BLaER1 treated with 17β-estradiol and CSF1 and Interleukin-3, amounts not matched to agents 10 nM and 100 nM (cell line): ENCODE measurements around the gene OVCA2.

Experiments used
- H3K27ac ChIP-seq, 11 experiments: shearing (Covaris generic); formaldehyde crosslinking; 2 replicates each; pipeline ENCODE4 v1.8.1; 2022
- H3K27me3 ChIP-seq, 11 experiments: shearing (Covaris generic); formaldehyde crosslinking; 2 replicates each; pipeline ENCODE4 v1.8.1; 2022
- H3K36me3 ChIP-seq, 11 experiments: shearing (Covaris generic); formaldehyde crosslinking; 2 replicates each; pipeline ENCODE4 v1.8.1; 2022
- H3K4me1 ChIP-seq, 10 experiments: shearing (Covaris generic); formaldehyde crosslinking; 2 replicates each; pipeline ENCODE4 v1.8.1; 2022
- H3K4me2 ChIP-seq, 11 experiments: shearing (Covaris generic); formaldehyde crosslinking; 2 replicates each; pipeline ENCODE4 v1.8.1; 2022
- H3K4me3 ChIP-seq, 10 experiments: shearing (Covaris generic); formaldehyde crosslinking; 2 replicates each; pipeline ENCODE4 v1.8.1; 2022
- H3K9ac ChIP-seq, 11 experiments: shearing (Covaris generic); formaldehyde crosslinking; 2 replicates each; pipeline ENCODE4 v1.8.1; 2022
- H3K9me3 ChIP-seq, 11 experiments: shearing (Covaris generic); formaldehyde crosslinking; replicated peaks in 1 of 11; 2 replicates each; pipeline ENCODE4 v1.8.1; 2022
- H4K20me1 ChIP-seq, 11 experiments: shearing (Covaris generic); formaldehyde crosslinking; 2 replicates each; pipeline ENCODE4 v1.8.1; 2022
- Cebpa-rat ChIP-seq, 11 experiments: shearing (Covaris generic); IDR thresholded peaks; 2 replicates each; pipeline ENCODE4 v1.8.1; 2022

Gene OVCA2

DNA sequence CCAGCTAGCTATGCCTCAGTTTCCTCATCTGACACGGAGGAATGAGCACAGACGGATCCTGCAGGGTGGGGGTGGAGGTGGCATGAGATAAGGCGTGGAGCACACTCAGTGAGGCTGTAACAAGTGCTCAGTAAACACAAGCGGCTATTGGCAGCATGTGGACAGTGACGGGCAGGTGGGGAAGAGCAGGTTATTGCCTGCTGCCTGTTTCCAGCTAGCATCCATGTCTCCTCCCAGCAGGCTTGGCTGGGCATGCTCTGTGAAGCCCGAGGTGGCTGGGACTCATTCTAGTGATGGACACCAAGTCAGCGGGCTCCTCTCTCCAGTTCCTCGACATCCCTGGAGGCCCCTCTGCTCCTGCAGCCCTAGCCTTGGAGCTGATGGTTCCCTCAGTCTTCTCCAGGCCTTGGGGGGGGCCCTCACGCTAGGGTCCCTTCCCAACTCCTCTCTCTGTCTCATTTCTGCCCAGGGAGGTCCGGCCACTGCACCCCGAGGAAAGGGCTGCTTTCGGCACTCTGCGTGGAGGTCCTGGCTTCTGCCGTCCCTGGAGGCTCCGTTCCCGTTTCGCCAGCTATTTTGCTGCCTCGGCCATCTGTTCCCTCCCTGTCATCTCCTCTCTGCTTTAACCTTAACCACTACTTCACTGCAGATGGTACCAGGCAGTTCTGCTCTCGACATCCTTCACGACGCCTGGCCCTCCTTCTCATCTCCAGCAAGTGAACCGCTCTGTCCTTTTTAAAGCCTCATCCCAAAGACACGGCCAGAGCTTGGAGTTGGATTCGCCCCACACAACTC, 22.9 kb upstream of the OVCA2 start:
- Histone ChIP-seq H3K4me1 (peaks cover 48 to 93% (median 78%) of the 10 kb centered on the region in 10 experiments), H3K4me3 (no peak overlapping the region), H3K9me3 (peaks cover 0 to 2% (median 0%) of the 10 kb centered on the region in 11 experiments; a peak in 1 of 22 replicates), H3K27me3 (peaks cover 0 to 45% (median 2%) of the 10 kb centered on the region in 11 experiments; a peak in 13 of 22 replicates), H3K9ac (peak overlapping the region in 7 of 11 experiments; percentile 45 to 72 (median 62); a peak in 8 of 22 replicates), H3K4me2 (peak overlapping the region; percentile 81 to 100 (median 99)), H4K20me1 (peaks cover 0 to 44% (median 19%) of the 10 kb centered on the region in 11 experiments; a peak in 12 of 22 replicates), H3K27ac (peak overlapping the region in 3 of 11 experiments; percentile 2 to 62 (median 61); a peak in 3 of 22 replicates), H3K36me3 (0 out of 22 replicates have a peak, but pooled peaks cover 0 to 3% (median 0%) of the 10 kb centered on the region in 11 experiments)
- TF ChIP-seq Cebpa-rat (IDR thresholded peaks at IDR 0.05), result no peak

- no peak overlapping the region for H3K4me3 ChIP-seq
- peak overlapping the region in 9 of 11 experiments; percentile 81 to 100 (median 99); a peak in 18 of 22 replicates for H3K4me2 ChIP-seq
- H3K27me3 ChIP-seq, result peaks cover 6 to 53% (median 10%) of the 10 kb centered on the region in 11 experiments; a peak in 21 of 22 replicates
- H3K27ac ChIP-seq, result peak overlapping the region in 2 of 11 experiments; percentile 35 to 61; a peak in 3 of 22 replicates
- H3K9me3 ChIP-seq, result no peaks in the 10 kb centered on the region
- TF ChIP-seq Cebpa-rat (IDR thresholded peaks at IDR 0.05), result no peak
- H3K36me3 ChIP-seq, result no peaks in the 10 kb centered on the region
- H3K4me1 ChIP-seq, result peaks cover 54 to 96% (median 84%) of the 10 kb centered on the region in 10 experiments
- H4K20me1 ChIP-seq, result peaks cover 0 to 52% (median 19%) of the 10 kb centered on the region in 11 experiments; a peak in 12 of 22 replicates
- H3K9ac ChIP-seq, result peak overlapping the region in 3 of 11 experiments; percentile 63 to 64 (median 63); a peak in 2 of 22 replicates
These were observed 22.1 kb upstream of the OVCA2 start for GRCh38 chr17:2019723-2020122.

- Histone ChIP-seq H3K27ac (peak overlapping the region in 5 of 11 experiments; percentile 17 to 61 (median 35); a peak in 7 of 22 replicates), H3K27me3 (peaks cover 14 to 63% (median 18%) of the 10 kb centered on the region in 11 experiments), H3K9me3 (no peaks in the 10 kb centered on the region)
These were observed 21.1 kb upstream of the OVCA2 start for GRCh38 chr17:2020721-2021120.

GRCh38 chr17:2022647-2023240, 19.1 kb upstream of the OVCA2 start:
- Histone ChIP-seq H3K27ac (peak overlapping the region in 8 of 11 experiments; percentile 31 to 76 (median 68); a peak in 15 of 22 replicates), H3K27me3 (peaks cover 21 to 80% (median 37%) of the 10 kb centered on the region in 11 experiments), H3K9ac (peak overlapping the region in 8 of 11 experiments; percentile 2 to 85 (median 52); a peak in 15 of 22 replicates), H4K20me1 (peaks cover 0 to 48% (median 18%) of the 10 kb centered on the region in 11 experiments; a peak in 12 of 22 replicates), H3K4me2 (peak overlapping the region; percentile 99 to 100 (median 100)), H3K36me3 (no peaks in the 10 kb centered on the region), H3K9me3 (no peaks in the 10 kb centered on the region), H3K4me1 (peaks cover 46 to 91% (median 80%) of the 10 kb centered on the region in 10 experiments), H3K4me3 (peak overlapping the region in 8 of 10 experiments; percentile 16 to 87 (median 76); a peak in 15 of 20 replicates)
- no peak for TF ChIP-seq Cebpa-rat (IDR thresholded peaks at IDR 0.05)

More at GRCh38 chr17:2020721-2021120, 21.1 kb upstream of the OVCA2 start:
- Histone ChIP-seq H3K4me1 (peaks cover 55 to 93% (median 87%) of the 10 kb centered on the region in 10 experiments), H3K4me2 (peak overlapping the region; percentile 16 to 100 (median 99); a peak in 20 of 22 replicates), H3K4me3 (peak overlapping the region in 1 of 10 experiments; percentile 27; a peak in 2 of 20 replicates), H3K9ac (peak overlapping the region in 7 of 11 experiments; percentile 6 to 67 (median 37); a peak in 8 of 22 replicates), H4K20me1 (peaks cover 0 to 56% (median 19%) of the 10 kb centered on the region in 11 experiments; a peak in 12 of 22 replicates), H3K36me3 (no peaks in the 10 kb centered on the region)
- TF ChIP-seq Cebpa-rat (IDR thresholded peaks at IDR 0.05), result no peak

GRCh38 chr17:2023256-2023655, 18.6 kb upstream of the OVCA2 start:
- Histone ChIP-seq H3K27me3 (peaks cover 21 to 80% (median 41%) of the 10 kb centered on the region in 11 experiments), H4K20me1 (peaks cover 0 to 43% (median 14%) of the 10 kb centered on the region in 11 experiments; a peak in 12 of 22 replicates), H3K9ac (peak overlapping the region in 8 of 11 experiments; percentile 2 to 85 (median 52); a peak in 15 of 22 replicates), H3K4me1 (peaks cover 43 to 91% (median 80%) of the 10 kb centered on the region in 10 experiments), H3K9me3 (no peaks in the 10 kb centered on the region), H3K4me2 (peak overlapping the region; percentile 99 to 100 (median 100)), H3K4me3 (peak overlapping the region in 8 of 10 experiments; percentile 16 to 87 (median 76); a peak in 15 of 20 replicates), H3K27ac (peak overlapping the region in 8 of 11 experiments; percentile 31 to 76 (median 68); a peak in 15 of 22 replicates), H3K36me3 (no peaks in the 10 kb centered on the region)
- no peak for TF ChIP-seq Cebpa-rat (IDR thresholded peaks at IDR 0.05)

GRCh38 chr17:2023692-2024571, 17.9 kb upstream of the OVCA2 start:
- Histone ChIP-seq H3K4me1 (peaks cover 43 to 91% (median 80%) of the 10 kb centered on the region in 10 experiments), H3K4me3 (peak overlapping the region; percentile 57 to 87 (median 73)), H4K20me1 (peaks cover 0 to 36% (median 7%) of the 10 kb centered on the region in 11 experiments; a peak in 11 of 22 replicates), H3K27me3 (peaks cover 21 to 77% (median 45%) of the 10 kb centered on the region in 11 experiments), H3K9me3 (no peaks in the 10 kb centered on the region), H3K27ac (peak overlapping the region in 9 of 11 experiments; percentile 62 to 83 (median 73); a peak in 18 of 22 replicates), H3K9ac (peak overlapping the region; percentile 45 to 85 (median 73); a peak in 21 of 22 replicates), H3K4me2 (peak overlapping the region; percentile 99 to 100 (median 100)), H3K36me3 (no peaks in the 10 kb centered on the region)
- TF ChIP-seq Cebpa-rat (IDR thresholded peaks at IDR 0.05), result no peak

DNA sequence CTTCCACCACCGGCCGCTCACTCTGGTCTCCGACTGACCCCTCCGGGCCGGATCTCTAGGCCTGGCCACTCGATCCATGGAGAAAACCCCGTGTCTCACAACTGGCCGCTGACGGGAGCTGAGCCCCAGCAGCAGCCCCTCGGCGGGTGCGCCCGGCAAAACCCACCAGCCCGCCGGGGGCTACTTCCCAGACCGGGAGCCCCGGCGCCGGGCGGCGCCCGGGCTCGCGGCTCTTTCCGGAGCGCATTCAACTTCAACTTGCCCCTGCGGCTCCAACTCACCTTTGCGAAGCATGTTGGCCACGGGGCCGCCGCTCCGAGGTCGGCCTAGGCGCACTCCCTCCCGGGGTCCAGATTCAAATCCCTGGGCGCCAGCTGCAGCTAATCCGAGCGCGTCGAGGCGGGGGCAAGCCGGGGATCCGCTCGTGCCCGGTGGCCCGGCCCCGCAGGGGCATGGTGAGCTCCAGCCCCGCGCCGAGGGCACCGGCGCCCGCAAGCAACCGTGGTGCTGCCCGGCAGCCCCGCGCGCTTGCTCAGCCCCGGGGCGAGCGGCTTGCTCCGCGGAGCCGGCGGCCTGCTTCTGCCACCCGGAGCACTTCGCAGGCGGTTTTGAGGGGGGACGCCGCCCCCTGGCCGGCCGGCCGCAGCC, 17.1 kb upstream of the OVCA2 start:
- peak overlapping the region; percentile 99 to 100 (median 100) for H3K4me2 ChIP-seq

More for the DNA sequence above, 17.1 kb upstream of the OVCA2 start:
- Histone ChIP-seq H3K27ac (peak overlapping the region in 9 of 11 experiments; percentile 62 to 83 (median 73); a peak in 18 of 22 replicates), H3K4me1 (peaks cover 43 to 91% (median 80%) of the 10 kb centered on the region in 10 experiments), H3K4me3 (peak overlapping the region; percentile 57 to 87 (median 73)), H3K27me3 (peaks cover 21 to 70% (median 45%) of the 10 kb centered on the region in 11 experiments), H3K9ac (peak overlapping the region; percentile 45 to 85 (median 73); a peak in 21 of 22 replicates), H3K36me3 (no peaks in the 10 kb centered on the region), H4K20me1 (peaks cover 0 to 28% (median 7%) of the 10 kb centered on the region in 11 experiments; a peak in 9 of 22 replicates), H3K9me3 (no peaks in the 10 kb centered on the region)
- TF ChIP-seq Cebpa-rat (IDR thresholded peaks at IDR 0.05), result no peak
